IPS-11a (cell line): ENCODE measurements around the gene SCUBE1.

Experiments
- H3K4me3 ChIP-seq: one replicate; pipeline ENCODE4 v1.5.1; 2013; ENCODE audit warnings: low read depth, low read length, control low read depth

SCUBE1 gene

DNA sequence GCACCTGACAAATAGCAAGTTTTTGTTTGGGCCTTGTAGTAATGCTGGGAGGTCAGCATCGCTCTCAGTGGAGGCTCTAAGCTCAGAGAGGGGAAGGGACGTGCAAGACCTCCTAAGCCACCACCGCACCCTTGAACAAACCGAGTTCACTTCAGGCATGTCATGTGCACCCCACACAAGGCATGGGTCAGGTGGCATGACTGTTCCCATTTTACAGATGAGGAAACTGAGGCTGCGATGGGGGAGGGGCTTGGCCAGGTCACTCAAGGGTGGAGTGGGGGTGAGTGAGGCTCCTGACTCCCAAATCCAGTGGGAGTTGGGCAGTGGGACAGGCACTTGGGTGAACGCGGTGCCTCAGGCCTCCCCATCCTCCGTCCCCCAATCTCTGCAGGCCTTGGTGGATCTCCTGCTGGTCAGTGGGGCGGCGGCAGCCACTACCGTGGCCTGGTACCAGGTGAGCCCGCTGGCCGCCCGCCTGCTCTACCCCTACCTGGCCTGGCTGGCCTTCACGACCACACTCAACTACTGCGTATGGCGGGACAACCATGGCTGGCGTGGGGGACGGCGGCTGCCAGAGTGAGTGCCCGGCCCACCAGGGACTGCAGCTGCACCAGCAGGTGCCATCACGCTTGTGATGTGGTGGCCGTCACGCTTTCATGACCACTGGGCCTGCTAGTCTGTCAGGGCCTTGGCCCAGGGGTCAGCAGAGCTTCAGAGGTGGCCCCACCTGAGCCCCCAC, 180.6 kb downstream of the SCUBE1 start:
- H3K4me3 ChIP-seq, result no peak overlapping the region

DNA sequence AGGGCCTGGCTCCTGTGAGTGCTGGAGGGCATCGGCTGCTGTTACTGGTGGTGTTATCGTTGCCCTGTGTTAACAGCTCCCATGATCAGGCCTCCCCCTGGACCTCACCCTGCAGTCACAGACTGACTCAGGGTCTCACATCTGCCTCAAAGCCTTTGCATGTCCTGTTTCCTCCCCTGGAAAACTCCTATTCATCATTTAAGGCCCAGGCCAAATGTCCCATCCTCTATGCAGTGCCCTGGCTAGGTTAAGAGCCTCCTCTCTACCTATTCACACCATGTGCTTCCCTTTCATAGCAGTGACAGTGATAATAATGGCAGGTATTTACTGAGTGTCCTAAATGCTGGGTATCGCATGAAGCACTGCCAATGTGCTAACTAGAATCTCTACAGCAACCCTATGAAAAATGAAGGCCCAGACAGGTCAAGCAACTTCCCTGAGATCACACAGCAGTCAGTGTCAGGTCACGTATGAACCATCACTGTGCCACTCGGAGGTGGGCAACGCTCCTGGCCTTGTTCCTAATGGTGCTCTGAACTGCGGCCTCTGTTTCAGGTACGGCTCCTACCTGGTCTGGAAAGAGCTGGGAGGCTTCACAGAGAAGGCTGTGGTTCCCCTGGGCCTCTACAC, 182.6 kb downstream of the SCUBE1 start:
- H3K4me3 ChIP-seq, result no peak overlapping the region

DNA sequence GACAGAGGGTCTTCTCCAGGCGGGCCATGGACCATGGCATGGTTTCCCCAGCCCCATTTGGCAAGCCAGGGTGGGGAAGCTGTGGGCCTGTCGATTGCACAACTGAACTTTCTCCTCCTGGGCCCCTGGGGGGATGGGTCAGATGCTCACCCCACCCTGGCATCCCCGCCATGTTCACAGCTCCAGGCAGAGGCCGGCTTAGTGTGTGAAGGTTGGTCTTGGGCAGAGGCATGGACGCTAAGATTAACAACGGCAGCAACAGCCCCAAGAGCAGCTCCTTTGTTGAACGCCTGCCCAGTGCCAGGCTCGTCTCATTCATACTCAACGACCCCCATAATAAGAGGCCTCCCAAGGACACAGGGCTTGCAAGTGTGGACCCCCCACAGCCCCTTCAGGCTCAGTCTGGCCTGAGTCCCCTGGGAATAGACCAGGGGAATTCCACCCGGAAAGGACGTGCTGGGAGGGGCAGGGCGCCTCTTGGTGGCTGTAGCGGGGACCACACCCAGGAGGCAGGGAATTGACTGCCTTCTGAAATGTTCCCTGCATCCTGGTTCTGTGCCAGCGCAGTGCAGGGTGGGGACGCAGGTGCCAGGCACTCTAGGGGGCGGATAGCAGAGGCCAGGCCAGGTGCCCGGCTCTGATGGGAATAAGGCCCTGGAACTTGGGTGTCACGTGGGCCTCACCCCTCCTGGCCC, 183.5 kb downstream of the SCUBE1 start:
- H3K4me3 ChIP-seq, result no peak overlapping the region

DNA sequence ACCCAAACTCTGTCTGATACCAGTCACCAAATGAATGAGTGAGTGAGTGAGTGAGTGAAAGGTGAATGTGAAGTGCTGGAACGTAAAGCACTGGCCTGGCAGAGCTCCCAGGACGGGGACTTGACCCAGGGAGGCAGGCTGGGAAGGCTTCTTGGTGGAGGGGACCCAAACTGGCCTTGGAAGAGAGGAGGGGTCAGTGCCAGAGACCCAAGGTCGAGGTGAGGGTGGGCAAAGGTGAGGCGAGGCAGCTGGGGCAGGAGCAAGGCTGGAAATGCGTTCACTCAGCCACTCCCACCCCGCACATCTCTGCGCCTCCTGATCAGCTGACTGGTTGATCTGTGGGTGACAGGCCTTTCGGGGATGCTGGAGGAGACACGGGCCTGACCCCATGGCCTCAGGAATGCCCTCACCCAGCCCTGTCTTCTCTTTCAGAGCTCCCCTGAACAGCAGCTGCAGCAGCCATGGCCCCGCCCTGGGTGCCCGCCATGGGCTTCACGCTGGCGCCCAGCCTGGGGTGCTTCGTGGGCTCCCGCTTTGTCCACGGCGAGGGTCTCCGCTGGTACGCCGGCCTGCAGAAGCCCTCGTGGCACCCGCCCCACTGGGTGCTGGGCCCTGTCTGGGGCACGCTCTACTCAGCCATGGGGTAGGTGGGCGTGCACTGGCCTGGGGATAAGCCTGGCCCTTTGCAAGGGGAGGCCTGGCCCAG, 184.2 kb downstream of the SCUBE1 start:
- H3K4me3 ChIP-seq, result no peak overlapping the region

DNA sequence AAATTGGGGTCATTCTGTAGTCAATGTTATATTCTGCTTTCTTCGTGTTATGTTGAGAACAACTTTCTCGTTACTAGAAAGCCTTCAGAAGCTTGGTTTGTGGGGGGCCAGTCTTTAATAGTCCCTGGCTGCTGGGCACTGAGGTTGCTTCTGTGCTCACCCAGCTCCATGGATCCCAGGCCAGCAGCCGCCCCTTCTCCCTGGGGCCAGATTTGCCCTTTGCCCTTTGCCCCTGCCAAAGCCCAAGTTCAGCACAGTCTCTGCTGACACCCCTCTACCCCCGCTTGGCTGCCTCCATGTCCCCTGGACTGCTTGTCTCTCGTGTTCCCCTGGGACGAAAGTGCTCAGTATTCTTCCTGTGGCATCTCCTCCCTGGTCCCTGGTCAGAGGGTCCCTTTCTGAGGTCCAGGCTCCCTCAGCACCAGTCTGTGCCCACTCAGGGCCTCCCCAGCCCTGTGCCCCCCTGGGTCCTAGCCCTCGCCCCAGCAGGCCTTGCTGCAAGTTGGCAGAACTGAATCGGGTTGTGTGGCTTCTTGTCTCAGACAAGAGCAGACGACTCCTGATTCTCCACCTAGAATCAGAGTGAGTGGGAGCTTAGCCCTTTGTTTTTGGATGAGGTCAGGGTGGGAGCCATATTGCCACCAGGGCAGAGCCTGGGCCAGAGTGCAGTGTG, 185.2 kb downstream of the SCUBE1 start:
- no peak overlapping the region for H3K4me3 ChIP-seq

DNA sequence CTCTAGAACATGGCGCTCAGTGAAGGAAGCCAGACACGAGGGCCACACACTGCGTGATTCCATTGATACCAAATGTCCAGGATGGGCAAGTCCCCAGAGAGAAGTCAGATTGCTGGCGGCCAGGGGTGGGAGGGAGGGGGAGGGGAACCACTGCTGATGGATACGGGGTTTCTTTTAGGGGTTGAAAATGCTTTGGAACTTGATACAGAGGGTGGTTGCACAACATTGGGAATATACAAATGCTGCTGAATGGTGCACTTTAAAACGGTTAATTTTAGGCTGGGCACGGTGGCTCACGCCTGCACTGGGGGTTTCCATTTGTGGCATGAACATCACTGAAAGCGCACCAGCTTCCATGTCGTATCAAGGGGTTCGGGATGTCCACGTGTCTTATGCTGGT, 186.8 kb downstream of the SCUBE1 start:
- no peak overlapping the region for H3K4me3 ChIP-seq

DNA sequence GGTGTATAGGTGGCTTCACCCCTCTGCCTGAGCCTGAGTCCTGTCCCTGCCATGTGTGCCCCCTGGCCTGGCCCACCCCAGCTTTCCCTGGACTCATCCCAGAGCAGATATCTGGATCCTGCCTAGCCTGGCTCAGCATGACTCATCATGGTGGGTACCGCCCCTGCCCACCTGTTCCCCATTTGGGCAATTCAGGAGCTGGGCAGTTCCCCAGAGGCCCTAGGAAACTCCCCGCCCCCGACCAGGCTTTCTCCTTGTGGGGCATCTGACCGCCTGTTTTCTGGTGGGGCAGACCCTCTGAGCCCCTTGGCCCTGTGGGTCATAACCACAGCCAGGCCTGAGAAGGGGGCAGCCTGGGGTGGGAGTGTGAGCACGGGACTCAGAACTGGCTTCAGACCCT, 187.4 kb downstream of the SCUBE1 start:
- H3K4me3 ChIP-seq, result no peak overlapping the region

DNA sequence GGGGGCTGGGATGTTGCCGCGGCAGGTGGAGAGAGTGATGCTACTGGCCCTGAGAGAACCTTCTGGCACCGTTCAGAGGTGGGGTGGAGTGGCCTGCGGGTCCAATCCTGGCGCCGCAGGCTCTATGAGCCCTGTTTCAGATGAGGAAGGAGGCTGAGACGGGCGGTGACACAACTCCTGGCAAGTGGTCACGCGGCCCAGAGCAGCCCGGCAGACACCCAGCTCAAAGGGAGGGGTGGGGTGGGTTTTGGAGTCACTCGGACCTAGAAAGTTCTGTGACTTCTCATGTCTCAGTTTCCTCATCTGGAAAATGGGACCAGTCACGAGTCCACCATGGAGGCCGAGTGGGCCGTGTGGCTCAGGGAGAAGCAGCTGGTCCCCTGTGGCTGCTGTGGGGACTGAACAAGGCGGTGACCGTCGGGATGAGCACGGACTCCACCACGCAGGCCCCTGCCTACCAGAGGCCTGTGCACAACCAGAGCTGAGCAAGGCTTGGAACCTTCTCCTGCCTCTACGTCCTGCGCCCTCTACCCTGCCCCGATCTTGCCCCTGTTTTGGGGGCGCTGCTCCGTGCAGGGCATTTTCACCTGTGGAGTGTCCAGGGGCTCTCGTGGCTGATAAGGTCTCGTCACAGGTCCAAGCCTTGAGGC, 188.2 kb downstream of the SCUBE1 start:
- no peak overlapping the region for H3K4me3 ChIP-seq

DNA sequence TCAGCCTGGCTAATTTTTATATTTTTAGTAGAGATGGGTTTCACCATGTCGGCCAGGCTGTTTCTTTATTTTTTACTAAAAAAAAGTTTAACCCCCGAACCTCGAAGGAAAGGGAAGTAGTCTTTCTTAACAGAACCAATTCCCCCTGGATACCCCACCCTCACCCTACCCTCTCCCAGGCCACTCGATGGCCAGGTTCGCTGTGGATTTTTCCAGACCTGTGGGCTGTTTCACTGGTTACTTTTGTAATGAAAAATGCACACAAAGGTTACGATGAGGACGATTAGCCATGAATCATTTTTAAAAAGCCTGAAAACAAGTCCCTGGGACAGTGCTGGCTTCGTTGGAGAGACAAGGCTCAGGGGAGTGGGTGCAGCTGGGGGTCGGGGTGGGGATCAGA, 189.3 kb downstream of the SCUBE1 start:
- H3K4me3 ChIP-seq, result no peak overlapping the region

DNA sequence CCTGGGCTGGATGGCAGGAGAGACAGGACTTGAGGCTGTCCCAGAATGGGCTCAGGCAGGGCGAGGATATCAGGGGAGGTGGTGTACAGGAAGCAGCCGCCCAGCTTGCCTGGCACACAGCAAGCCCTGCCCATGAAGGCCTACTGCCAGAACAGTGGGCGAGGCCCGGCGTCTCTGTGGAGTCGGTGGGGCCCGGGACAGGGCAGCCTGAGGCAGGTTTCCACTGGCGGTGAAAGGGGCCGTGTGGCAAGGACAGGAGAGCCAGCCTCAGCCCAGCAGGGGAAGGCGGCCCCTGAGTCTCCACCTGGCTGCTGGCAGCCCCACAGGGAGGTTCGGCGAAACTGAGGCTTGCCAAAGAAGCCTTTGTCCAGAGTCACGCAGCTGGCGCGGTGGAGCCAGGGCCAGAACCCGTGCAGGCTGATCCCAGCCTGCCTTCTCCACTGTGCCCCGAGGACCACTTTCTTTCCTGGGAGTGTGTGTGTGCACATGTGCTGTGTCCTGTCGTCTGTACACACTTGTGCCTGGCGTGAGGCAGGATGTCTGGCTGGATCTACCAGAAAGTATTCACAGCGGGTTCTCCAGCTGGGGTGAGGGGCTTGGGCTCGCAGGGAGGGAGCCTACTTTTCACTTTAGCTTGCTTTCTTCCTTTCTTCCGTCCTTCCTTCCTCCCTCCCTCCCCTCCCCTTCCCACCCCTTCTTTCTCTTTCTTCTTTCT, 190.7 kb downstream of the SCUBE1 start:
- no peak overlapping the region for H3K4me3 ChIP-seq

DNA sequence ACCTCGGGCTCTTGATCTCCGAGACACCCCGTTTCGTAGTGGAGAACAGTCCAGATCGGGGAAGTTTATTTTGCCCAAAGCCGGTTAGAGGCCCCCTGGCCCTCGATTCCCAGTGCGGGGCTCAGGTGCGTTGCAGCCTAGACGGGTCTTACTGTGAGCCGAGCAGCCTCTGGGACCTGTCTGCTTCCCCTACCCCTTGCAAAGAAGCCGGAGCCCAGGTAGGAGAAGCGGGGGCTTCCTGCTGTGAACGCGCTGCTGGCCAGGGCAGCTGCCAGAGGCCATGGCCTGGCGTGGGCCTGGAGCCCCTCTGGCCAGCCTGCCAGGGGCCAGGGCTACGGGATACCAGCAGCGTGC, 191.2 kb downstream of the SCUBE1 start:
- H3K4me3 ChIP-seq, result no peak overlapping the region

DNA sequence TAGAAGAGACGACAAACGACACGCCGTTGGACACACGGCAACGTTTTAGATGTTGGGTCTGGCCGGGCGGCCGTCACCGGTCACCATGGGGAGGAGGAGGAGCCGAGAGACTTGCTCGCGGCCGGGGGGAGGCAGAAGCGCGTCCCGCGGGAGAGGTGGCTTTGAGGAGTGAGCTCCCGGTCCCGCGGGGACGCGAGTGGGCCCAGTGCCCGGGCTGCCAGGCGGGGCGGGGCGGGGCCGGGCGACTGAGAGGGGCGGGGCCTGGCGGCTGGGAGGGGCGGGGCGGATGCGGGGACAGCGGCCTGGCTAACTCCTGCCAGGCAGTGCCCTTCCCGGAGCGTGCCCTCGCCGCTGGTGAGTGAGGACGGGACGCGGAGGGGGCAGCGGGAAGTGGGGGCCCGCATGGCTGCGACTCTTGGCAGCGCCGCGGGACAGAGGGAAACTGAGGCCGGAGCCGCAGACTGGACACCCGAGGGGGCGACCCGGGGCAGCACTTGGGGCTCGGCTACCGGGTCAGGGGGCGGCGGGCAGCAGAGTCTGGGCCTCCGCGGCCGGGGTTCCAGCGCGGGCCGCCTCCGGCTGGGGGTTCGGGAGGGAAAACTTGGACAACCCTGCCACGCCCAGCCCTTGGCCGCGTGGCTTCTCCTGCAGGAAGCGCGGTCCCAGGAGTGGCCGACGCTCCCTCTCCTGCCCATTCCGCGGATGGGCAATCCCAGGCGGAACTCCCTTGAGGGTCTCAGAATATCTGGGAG, 191.7 kb downstream of the SCUBE1 start, which contains the start of gene TSPO:
Gene TSPO (plus strand): TSS at position 309 of the 752 bp plus-strand sequence. CDS start 7,680 bp downstream, outside the sequence.
- peak within 1 kb of the TSS; percentile 28 for H3K4me3 ChIP-seq

DNA sequence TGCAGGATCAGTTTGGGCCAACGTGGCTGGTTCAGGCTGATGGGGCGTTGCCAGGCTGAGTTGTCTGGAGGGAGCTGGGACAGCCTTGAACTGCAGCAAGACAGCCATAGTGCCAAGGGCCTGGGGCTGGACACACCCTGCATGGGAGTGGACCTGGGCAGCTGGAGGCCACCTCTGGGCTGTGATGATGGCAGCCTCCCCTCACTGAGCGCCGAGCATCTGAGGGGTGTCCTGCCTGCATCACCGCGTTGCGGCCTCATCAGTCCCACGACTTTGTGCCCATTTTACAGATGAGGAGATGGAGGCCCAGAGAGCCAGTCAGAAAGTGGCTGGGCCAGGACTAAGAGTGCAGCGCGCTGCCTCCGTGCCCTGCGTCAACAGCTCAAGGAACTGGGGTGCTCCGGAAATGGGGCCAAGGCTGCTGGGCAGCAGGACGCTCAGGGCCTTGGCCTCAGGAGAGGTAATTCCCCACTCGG, 192.4 kb downstream of the SCUBE1 start:
- peak overlapping the region; percentile 28 for H3K4me3 ChIP-seq

DNA sequence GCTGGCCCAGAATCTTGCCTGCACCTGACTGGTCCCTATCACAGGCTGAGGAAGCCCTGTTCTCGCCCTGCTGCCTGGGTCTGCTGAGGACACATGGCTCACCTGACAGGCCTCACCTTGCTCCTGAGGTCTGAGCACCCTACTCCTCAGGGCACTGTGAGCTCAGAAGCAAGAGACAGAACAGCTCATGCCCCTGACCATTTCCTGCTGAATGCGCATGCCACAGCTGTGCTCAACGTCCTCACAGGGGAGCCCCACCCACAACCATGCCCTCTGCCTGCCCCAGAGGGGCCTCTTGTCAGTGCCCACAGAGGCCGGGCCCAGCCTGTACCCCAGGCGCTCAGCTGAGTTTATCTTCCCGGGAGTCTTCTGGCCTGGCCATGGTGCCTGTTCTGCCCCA, 194.6 kb downstream of the SCUBE1 start:
- no peak overlapping the region for H3K4me3 ChIP-seq

DNA sequence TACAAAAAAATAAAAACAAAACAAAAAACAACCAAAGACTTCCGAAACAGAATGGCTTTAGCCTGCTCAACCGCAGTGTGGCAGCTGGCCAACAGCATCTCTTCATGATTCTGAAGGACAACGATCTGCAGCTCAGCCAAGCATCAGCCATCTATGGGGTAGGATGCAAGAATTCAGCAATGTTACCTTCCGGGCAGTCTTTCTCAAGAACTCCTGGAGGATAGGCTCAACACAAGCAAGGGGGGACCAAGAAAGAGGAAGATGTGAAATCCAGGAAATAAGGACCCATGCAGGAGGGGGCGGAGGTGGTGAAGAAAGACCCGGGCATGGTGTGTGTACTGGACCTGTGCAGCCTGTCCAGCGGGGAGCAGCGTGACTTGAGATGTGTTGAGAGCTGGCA, 195.4 kb downstream of the SCUBE1 start:
- no peak overlapping the region for H3K4me3 ChIP-seq
